A549 (cell line): Measurements from ENCODE around the gene BUB1B. TPM values are rescaled to one million over a fixed set of nuclear protein-coding genes. Genes with fewer than 3 reads are reported as not detected.

Experiments used
- ATAC-seq, 2 experiments: fragments of 200-7000 bp in 1 of 2; fragments of >200 bp in 1 of 2; cut with Nextera tagmentation in 1 of 2; cut with Tn5 transposase in 1 of 2; 3 replicates each; pipeline versions ENCODE4 v1.8.0 to v1.9.1; 2018 to 2020; ENCODE audit warnings: mild to moderate bottlenecking in 1 of 2, moderate library complexity in 1 of 2
- CTCF ChIA-PET: fragments of 300-600 bp; sonication (Branson Sonifier 250); formaldehyde crosslinking; extraction: SDS; loops from one replicate; lab custom pipeline; 2021; ENCODE audit warnings: antibody characterized with exemption, inconsistent platforms; lab: Yijun Ruan, JAX
- POLR2A ChIA-PET: fragments of 350-600 bp; formaldehyde crosslinking; extraction: SDS; loops from one replicate; lab custom pipeline; 2021; ENCODE audit warnings: antibody characterized with exemption, inconsistent platforms; lab: Yijun Ruan, JAX
- DNase-seq, 2 experiments: peaks; one replicate each; pipeline versions ENCODE4 v3.0.0 to v3.0.0-alpha.2; 2011 to 2016; ENCODE audit warnings: low read depth in 1 of 2, low spot score in 1 of 2
- FAIRE-seq: peaks from 2 replicates; lab custom pipeline; 2011; peaks lifted over from hg19 to GRCh38; lab: Jason Lieb, UNC
- H3K27ac ChIP-seq, 2 experiments: fragments of >200 bp; sonication (Bioruptor Twin); formaldehyde crosslinking; 3 replicates each; pipeline ENCODE4 v1.5.1; 2016 to 2017
- H3K4me1 ChIP-seq: fragments of >200 bp; sonication (Bioruptor Twin); formaldehyde crosslinking; 3 replicates; pipeline ENCODE4 v1.6.1; 2016
- H3K4me2 ChIP-seq: fragments of >200 bp; sonication (Bioruptor Twin); formaldehyde crosslinking; 3 replicates; pipeline ENCODE4 v1.6.1; 2016
- H3K4me3 ChIP-seq: fragments of >200 bp; sonication (Bioruptor Twin); formaldehyde crosslinking; 3 replicates; pipeline ENCODE4 v1.5.1; 2016
- H3K9me3 ChIP-seq: fragments of >200 bp; sonication (Bioruptor Twin); formaldehyde crosslinking; 3 replicates; pipeline ENCODE4 v1.6.1; 2016
- BHLHE40 ChIP-seq: IDR thresholded peaks from 2 replicates; pipeline ENCODE4 v1.6.1; 2012; ENCODE audit warnings: low read depth, low read length, inconsistent platforms
- CBX2 ChIP-seq: fragments of 200-600 bp; sonication (generic); IDR thresholded peaks from 2 replicates; pipeline ENCODE4 v1.6.1; 2016; ENCODE audit warnings: low read depth, mild to moderate bottlenecking, borderline replicate concordance
- CEBPB ChIP-seq, 2 experiments: fragments of >200 bp in 1 of 2; sonication (Bioruptor Twin) in 1 of 2; formaldehyde crosslinking in 1 of 2; IDR thresholded peaks; 2 replicates each; pipeline ENCODE4 v1.6.1; 2012 to 2016
- CHD2 ChIP-seq: fragments of 150-350 bp; IDR thresholded peaks from 2 replicates; pipeline ENCODE4 v1.6.1; 2014; ENCODE audit warnings: low read length; ENCODE audit not compliant: partially characterized antibody
- CTCF ChIP-seq: fragments of >200 bp; sonication (Bioruptor Twin); formaldehyde crosslinking; IDR thresholded peaks from 3 replicates; pipeline ENCODE4 v1.5.1; 2016
- E2F6 ChIP-seq: IDR thresholded peaks from 2 replicates; pipeline ENCODE4 v1.6.1; 2012; ENCODE audit warnings: low read depth, borderline replicate concordance
- EP300 ChIP-seq, 2 experiments: fragments of >200 bp; sonication (Bioruptor Twin); formaldehyde crosslinking; IDR thresholded peaks; 2 replicates in 1 of 2; 3 replicates in 1 of 2; pipeline ENCODE4 v1.6.1; 2016 to 2017
- FOSB ChIP-seq: fragments of 250-450 bp; sonication (Bioruptor Pico); IDR thresholded peaks from 2 replicates; pipeline ENCODE4 v1.5.0; 2020; ENCODE audit warnings: mild to moderate bottlenecking, moderate library complexity
- GATA3 ChIP-seq: IDR thresholded peaks from 2 replicates; pipeline ENCODE4 v1.6.1; 2012; ENCODE audit warnings: borderline replicate concordance
- HDAC2 ChIP-seq: fragments of 200-600 bp; sonication (generic); IDR thresholded peaks from 2 replicates; pipeline ENCODE4 v1.6.1; 2016
- HES2 ChIP-seq: fragments of >200 bp; sonication (Bioruptor Twin); formaldehyde crosslinking; IDR thresholded peaks from 2 replicates; pipeline ENCODE4 v1.6.1; 2016
- JUNB ChIP-seq: fragments of >200 bp; sonication (Bioruptor Twin); formaldehyde crosslinking; IDR thresholded peaks from 2 replicates; pipeline ENCODE4 v1.6.1; 2016
- MAX ChIP-seq: IDR thresholded peaks from 2 replicates; pipeline ENCODE4 v1.6.1; 2012
- MAZ ChIP-seq: fragments of 150-350 bp; IDR thresholded peaks from 2 replicates; pipeline ENCODE4 v1.6.1; 2014; ENCODE audit warnings: antibody characterized with exemption, low read depth, low read length, borderline replicate concordance
- MYC ChIP-seq: IDR thresholded peaks from 2 replicates; pipeline ENCODE4 v1.6.1; 2012; ENCODE audit warnings: mild to moderate bottlenecking, inconsistent platforms, low read length, improper control_type of control experiment, borderline replicate concordance
- NPAS2 ChIP-seq: fragments of 250-450 bp; sonication (Bioruptor Pico); IDR thresholded peaks from 2 replicates; pipeline ENCODE4 v1.8.0; 2022; ENCODE audit warnings: mild to moderate bottlenecking, moderate library complexity, borderline replicate concordance
- POLR2A ChIP-seq: IDR thresholded peaks from 2 replicates; pipeline ENCODE4 v1.6.1; 2012; ENCODE audit warnings: mild to moderate bottlenecking, low read length
- REST ChIP-seq: fragments of 200-600 bp; sonication (generic); IDR thresholded peaks from 2 replicates; pipeline ENCODE4 v1.6.1; 2016; ENCODE audit warnings: antibody characterized with exemption, mild to moderate bottlenecking, moderate library complexity
- RFX5 ChIP-seq: fragments of 450-650 bp; IDR thresholded peaks from 2 replicates; pipeline ENCODE4 v1.7.1; 2014; ENCODE audit warnings: antibody characterized with exemption, mild to moderate bottlenecking, moderate library complexity
- SMC3 ChIP-seq: fragments of >200 bp; sonication (Bioruptor Twin); formaldehyde crosslinking; IDR thresholded peaks from 3 replicates; pipeline ENCODE4 v1.6.1; 2018; ENCODE audit warnings: inconsistent platforms
- ZFP36 ChIP-seq: fragments of 450-650 bp; IDR thresholded peaks from 2 replicates; pipeline ENCODE4 v1.6.1; 2014; ENCODE audit warnings: borderline replicate concordance; ENCODE audit not compliant: partially characterized antibody
- WGBS: methylation state at CpG from one replicate; pipeline ENCODE4 v1.1.6; 2017; ENCODE audit errors: missing lambda C conversion rate; 5-methylcytosine and 5-hydroxymethylcytosine counted together
- polyA plus RNA-seq, 4 experiments: library from polyadenylated mRNA; depleted of rRNA in 3 of 4; stranded (reverse); fragments of >200 nt; fragmentation: RNase III in 1 of 4; extraction: RNeasy Plus Mini Kit Qiagen cat#74134 plus additional on column Dnase treatment in 1 of 4; gene quantifications; 2 replicates in 3 of 4; 3 replicates in 1 of 4; pipeline ENCODE4 v1.2.3, GENCODE V29; 2011 to 2017

The BUB1B gene
- polyA plus RNA-seq, 2 of the 4 experiments (the other 2 are of a cell fraction) = 37.5 to 50.2 TPM

GRCh38 chr15:40250771-40251483, 90.1 kb downstream of the BUB1B start:
- FAIRE-seq (no peak), DNase-seq (no peak), ATAC-seq (no peak)
- TF ChIP-seq CEBPB (IDR thresholded peaks at IDR 0.05) (no peak), POLR2A (no peak), ZFP36 (no peak), FOSB (CRISPR knock-in tag) (no peak), HDAC2 (no peak), MYC (no peak), SMC3 (no peak), CTCF (no peak), EP300 (IDR thresholded peaks at IDR 0.05) (no peak), E2F6 (no peak), RFX5 (no peak), GATA3 (no peak), BHLHE40 (no peak), JUNB (no peak), MAZ (no peak), NPAS2 (CRISPR knock-in tag) (no peak), CBX2 (no peak), HES2 (no peak), CHD2 (no peak), MAX (no peak)
- H3K4me3 ChIP-seq = no peak overlapping the region
- H3K27ac ChIP-seq = no peak overlapping the region
- ChIA-PET POLR2A (no interaction called here), CTCF (interaction anchor here (0.6 to 16.4 kb wide), 6 partner anchors 12 to 46 kb away, joined by 3 to 144 read pairs (median 3); partner anchors contain the start of gene PAK6)
- no peak overlapping the region for H3K4me2 ChIP-seq
- no peaks in the 10 kb centered on the region for H3K4me1 ChIP-seq
- no peaks in the 10 kb centered on the region for H3K9me3 ChIP-seq
- 69% methylated on average over 13 of the region's 13 CpGs for WGBS

- ATAC-seq (no peak), FAIRE-seq (no peak), DNase-seq (no peak)
- WGBS = 88% methylated on average over 9 of the region's 10 CpGs
- Histone ChIP-seq H3K4me2 (no peak overlapping the region), H3K4me3 (no peak overlapping the region), H3K27ac (no peak overlapping the region), H3K4me1 (no peaks in the 10 kb centered on the region), H3K9me3 (no peaks in the 10 kb centered on the region)
- ChIA-PET CTCF (interaction anchor here (1.1 to 16.4 kb wide), 3 partner anchors 11 to 22 kb away, joined by 3 to 144 read pairs (median 3); partner anchors contain the start of gene PAK6), POLR2A (no interaction called here)
- TF ChIP-seq JUNB = no peak
- TF ChIP-seq REST = no peak
These were observed 90.7 kb downstream of the BUB1B start for GRCh38 chr15:40251486-40252140.
